Pancreas (tissue), 10 donors: ENCODE results near the gene TXN2. TPM values are rescaled to one million over a fixed set of nuclear protein-coding genes. Genes with fewer than 3 reads are reported as not detected.
"Not testable (repeated sequence)": the region's sequence is repeated elsewhere in the genome, so short reads cannot be mapped to it uniquely, and the experiment has no call there.

Source experiments
- ATAC-seq, 4 donors: fragments of 200-7000 bp; cut with Tn5 transposase; one replicate each; pipeline versions ENCODE4 v1.8.0 to v1.9.1; 2020; ENCODE audit warnings: mild to moderate bottlenecking in 4 of 4, moderate library complexity in 4 of 4
- DNase-seq, 6 donors: peaks; one replicate each; pipeline ENCODE4 v3.0.0-alpha.2; 2020
- FAIRE-seq: peaks from 2 replicates; lab custom pipeline; 2012; peaks lifted over from hg19 to GRCh38; lab: Jason Lieb, UNC
- H3K27ac ChIP-seq, 4 donors: fragments of 200-600 bp; sonication (generic); 1 replicate in 3 of 4; 2 replicates in 1 of 4; pipeline versions ENCODE4 v1.5.0 to v1.8.0; 2020
- H3K27me3 ChIP-seq, 4 donors: fragments of 200-600 bp; one replicate each; pipeline ENCODE4 v1.8.0; 2021
- H3K36me3 ChIP-seq, 3 donors: fragments of 200-600 bp; sonication (generic) in 1 of 3; one replicate each; pipeline versions ENCODE4 v1.5.0 to v1.8.0; 2020 to 2021
- H3K4me1 ChIP-seq, 3 donors: fragments of 200-600 bp; one replicate each; pipeline ENCODE4 v1.8.0; 2021
- H3K4me3 ChIP-seq, 4 donors: fragments of 200-600 bp; sonication (generic) in 2 of 4; one replicate each; pipeline versions ENCODE4 v1.5.0 to v1.8.0; 2020 to 2021
- H3K9me3 ChIP-seq, 4 donors: fragments of 200-600 bp; one replicate each; pipeline ENCODE4 v1.8.0; 2021
- WGBS, 2 donors: extraction: QIAGEN DNeasy Blood & Tissue Kit; methylation state at CpG; one replicate each; pipeline ENCODE4 v1.1.7; 2013; 5-methylcytosine and 5-hydroxymethylcytosine counted together
- intact Hi-C, 3 donors: fragments of 100-400 bp; cut with DNase I; formaldehyde crosslinking; loops; one replicate each; pipeline versions ENCODE4 v1.11.1 to v1.14.2; 2022
- polyA plus RNA-seq, 2 donors: library from polyadenylated mRNA; stranded (reverse); fragments of 200-250 nt; gene quantifications; one replicate each; pipeline ENCODE4 v1.2.3, GENCODE V29; 2013
- total RNA-seq, 6 donors: library from RNA; stranded (reverse); fragmentation: NEBNext Ultra II Directional in 4 of 6; extraction: Animal tissue kit (Norgen Biotek cat#: 25700) in 4 of 6; gene quantifications; one replicate each; pipeline versions ENCODE4 v1.2.1 to v1.2.4, GENCODE V29; 2021 to 2023
- TF ChIP-seq, protein P1 (sequence below), 4 donors: fragments of 200-600 bp; sonication (generic) in 3 of 4; IDR thresholded peaks; one replicate each; pipeline versions ENCODE4 v1.5.0 to v1.8.0; 2021; ENCODE audit warnings: antibody characterized with exemption in 4 of 4
- donor health status: healthy with polysubstance abuse.
- donor health status: DM: no; HTN: no; CAD: no; lungs with moderate emphysema.
- donor health status: DM: no; HTN: no; CAD: no.
- donor health status: control.
- donor health status: control.
- donor health status: Bipolar disorder and iron deficiency.
- donor health status: DM: yes; HTN: yes; CAD: no.
- donor health status: DM: no; HTN: no; CAD: no.
- donor health status: DM: no; HTN: no; CAD: no.
- donor health status: DM: yes; HTN: yes; CAD: no.

Gene TXN2
- total and polyA plus RNA-seq, 8 donors = 20.4 to 49.5 (median 32.2) TPM

DNA sequence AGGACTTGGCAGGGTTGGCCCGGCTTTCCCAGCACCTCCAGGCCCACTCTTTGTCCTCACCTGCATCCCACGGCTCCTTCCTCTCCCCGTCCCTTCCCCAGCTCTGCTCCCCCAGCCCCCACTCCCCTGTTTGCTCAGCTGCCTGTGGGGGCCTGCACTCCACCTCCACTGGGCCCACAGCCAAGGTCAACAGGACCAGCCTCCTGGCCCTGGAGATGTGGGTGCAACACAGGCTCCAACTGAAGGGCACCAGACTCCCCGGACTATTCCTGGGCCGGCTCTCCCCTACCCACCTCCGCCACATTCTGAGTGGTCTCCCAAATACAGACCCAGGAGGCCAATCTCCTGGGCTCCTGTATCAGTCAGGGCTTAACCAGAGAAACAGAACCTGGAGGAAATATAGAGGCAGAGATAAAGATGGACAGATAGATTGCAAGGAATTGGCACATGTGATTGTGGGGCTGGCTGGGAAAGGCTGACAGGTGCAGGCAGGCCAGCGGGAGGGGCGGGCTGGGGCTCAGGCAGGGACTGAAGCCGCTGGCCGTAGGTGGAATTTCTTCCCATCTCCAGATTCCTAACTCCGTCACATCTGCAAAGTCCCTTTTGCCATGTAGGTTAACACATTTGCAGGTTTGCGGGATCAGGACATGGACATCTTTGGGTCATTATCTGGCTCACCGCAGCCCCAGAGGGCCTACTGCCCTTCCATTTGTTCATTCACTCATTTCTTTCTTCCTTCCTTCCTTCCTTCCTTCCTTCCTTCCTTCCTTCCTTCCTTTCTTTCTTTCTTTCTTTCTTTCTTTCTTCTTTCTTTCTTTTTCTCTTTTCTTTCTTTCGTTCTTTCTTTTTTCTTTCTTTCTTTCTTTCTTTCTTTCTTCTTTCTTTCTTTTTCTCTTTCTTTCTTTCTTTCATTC, 47.9 kb downstream of the TXN2 start:
- FAIRE-seq (no peak), DNase-seq (peak; percentile 88 to 96 (median 92)), ATAC-seq (peak; percentile 57 to 83 (median 77))
- H3K4me1 ChIP-seq = peaks cover 36 to 49% (median 45%) of the 10 kb centered on the region in 3 donors
- TF ChIP-seq, protein P1, sequence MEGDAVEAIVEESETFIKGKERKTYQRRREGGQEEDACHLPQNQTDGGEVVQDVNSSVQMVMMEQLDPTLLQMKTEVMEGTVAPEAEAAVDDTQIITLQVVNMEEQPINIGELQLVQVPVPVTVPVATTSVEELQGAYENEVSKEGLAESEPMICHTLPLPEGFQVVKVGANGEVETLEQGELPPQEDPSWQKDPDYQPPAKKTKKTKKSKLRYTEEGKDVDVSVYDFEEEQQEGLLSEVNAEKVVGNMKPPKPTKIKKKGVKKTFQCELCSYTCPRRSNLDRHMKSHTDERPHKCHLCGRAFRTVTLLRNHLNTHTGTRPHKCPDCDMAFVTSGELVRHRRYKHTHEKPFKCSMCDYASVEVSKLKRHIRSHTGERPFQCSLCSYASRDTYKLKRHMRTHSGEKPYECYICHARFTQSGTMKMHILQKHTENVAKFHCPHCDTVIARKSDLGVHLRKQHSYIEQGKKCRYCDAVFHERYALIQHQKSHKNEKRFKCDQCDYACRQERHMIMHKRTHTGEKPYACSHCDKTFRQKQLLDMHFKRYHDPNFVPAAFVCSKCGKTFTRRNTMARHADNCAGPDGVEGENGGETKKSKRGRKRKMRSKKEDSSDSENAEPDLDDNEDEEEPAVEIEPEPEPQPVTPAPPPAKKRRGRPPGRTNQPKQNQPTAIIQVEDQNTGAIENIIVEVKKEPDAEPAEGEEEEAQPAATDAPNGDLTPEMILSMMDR (IDR thresholded peaks at IDR 0.05) = no peak
- 13 to 15% methylated on average over 14 of the region's 14 CpGs for WGBS, 2 donors
- H3K27ac ChIP-seq = peak overlapping the region; percentile 25 to 88 (median 70)
- H3K4me3 ChIP-seq = peak overlapping the region in 1 of 4 donors; percentile 10
- H3K27me3 ChIP-seq = no peaks in the 10 kb centered on the region
- no peaks in the 10 kb centered on the region for H3K9me3 ChIP-seq
- no peaks in the 10 kb centered on the region for H3K36me3 ChIP-seq
- intact Hi-C loops = no loop called here

DNA sequence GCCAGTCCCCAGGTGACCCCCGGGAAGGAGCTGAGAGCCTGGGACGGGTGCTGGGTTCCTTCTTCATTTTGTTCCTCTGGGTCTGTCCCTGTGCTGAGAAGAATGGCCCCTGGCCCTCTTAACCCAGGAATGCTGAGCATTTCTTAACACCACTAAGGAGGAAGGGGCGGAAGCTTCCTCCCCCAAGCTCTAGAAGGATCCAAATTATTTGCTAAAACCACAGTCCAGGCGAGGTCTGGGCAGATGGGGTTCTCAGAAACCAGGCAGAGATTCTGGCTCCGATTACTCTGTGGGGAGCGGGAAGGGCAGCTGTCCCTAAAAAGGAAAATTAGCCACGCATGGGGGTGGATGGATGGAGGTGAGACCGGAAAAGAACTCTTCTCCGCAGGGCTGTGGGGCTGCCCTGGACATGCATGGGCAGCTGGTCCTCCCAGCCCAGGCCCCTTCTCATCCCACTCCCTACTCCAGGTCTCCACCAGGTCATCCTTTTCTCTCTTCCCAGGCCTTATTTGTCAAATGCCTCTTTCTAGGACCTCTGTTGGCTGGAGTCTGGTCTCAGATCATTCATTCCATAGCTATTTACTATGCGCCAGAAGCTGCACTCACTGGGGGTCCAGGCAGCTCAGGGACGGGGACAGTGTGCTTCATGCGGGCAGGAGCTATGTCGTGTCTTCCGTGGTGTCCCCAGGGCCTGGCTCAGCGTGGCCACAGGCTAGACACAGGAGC, 48.7 kb downstream of the TXN2 start:
- peak in 1 of 4 donors; percentile 0 for ATAC-seq
- DNase-seq = peak in 1 of 6 donors; percentile 33
- no peak for FAIRE-seq
- Histone ChIP-seq H3K36me3 (no peaks in the 10 kb centered on the region), H3K9me3 (no peaks in the 10 kb centered on the region), H3K27ac (peak overlapping the region; percentile 25 to 88 (median 70)), H3K27me3 (no peaks in the 10 kb centered on the region), H3K4me3 (no peak overlapping the region), H3K4me1 (peaks cover 36 to 49% (median 45%) of the 10 kb centered on the region in 3 donors)
- TF ChIP-seq, protein P1 (IDR thresholded peaks at IDR 0.05) = no peak
- intact Hi-C loops = no loop called here
- 35 to 46% methylated on average over 15 of the region's 15 CpGs for WGBS, 2 donors

DNA sequence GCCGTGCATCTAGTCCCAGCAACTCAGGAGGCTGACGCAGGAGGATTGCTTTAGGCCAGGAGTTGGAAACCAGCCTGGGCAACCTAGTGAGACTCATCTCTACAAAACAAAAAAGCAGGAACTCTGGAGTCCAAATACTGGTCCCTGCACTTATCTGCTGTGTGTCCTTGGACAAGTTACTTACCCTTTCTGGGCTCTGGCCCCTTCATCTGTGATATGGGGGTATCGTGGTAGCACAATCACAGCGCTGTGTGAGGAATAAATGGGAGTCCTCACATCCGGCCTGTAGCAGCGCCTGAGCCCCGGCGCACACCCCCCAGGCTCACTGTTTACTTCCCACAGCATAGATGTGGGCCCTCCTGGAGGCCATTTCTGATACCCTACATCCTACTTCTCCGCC, 49.5 kb downstream of the TXN2 start:
- no peak for ATAC-seq
- no peak for FAIRE-seq
- no peaks in the 10 kb centered on the region for H3K9me3 ChIP-seq

DNA sequence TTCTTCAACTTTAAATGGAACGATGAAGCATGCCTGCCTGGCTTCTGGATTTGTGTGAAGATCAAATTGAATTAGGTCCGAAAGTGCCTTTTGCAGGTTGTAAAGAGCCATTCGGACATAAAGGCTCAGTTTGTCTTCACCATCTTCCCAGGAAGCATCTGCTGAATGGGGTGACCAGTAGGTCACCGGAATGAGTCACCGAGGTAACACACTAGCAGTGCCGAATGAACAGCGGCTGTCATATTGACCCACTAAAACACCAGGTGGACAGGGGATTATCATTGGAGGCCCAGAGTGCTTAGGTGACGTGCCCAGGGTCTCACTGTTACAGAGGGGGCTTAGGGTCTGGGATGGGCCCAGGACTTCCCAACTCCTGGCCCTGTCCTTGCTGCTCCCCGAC, 50.6 kb downstream of the TXN2 start:
- H3K4me1 ChIP-seq = peaks cover 32 to 39% (median 37%) of the 10 kb centered on the region in 3 donors
- H3K9me3 ChIP-seq = no peaks in the 10 kb centered on the region
- FAIRE-seq (no peak), ATAC-seq (no peak), DNase-seq (peak in 1 of 6 donors; percentile 12)
- intact Hi-C loops = no loop called here
- H3K36me3 ChIP-seq = no peaks in the 10 kb centered on the region
- 80 to 83% methylated on average over 9 of the region's 9 CpGs for WGBS, 2 donors
- no peak overlapping the region for H3K4me3 ChIP-seq
- TF ChIP-seq, protein P1 (IDR thresholded peaks at IDR 0.05) = no peak
- no peak overlapping the region for H3K27ac ChIP-seq
- no peaks in the 10 kb centered on the region for H3K27me3 ChIP-seq

More for the DNA sequence above, 49.5 kb downstream of the TXN2 start:
- Histone ChIP-seq H3K36me3 (no peaks in the 10 kb centered on the region), H3K4me3 (no peak overlapping the region), H3K27me3 (no peaks in the 10 kb centered on the region), H3K27ac (peak overlapping the region in 3 of 4 donors; percentile 57 to 88 (median 83)), H3K4me1 (peaks cover 36 to 48% (median 45%) of the 10 kb centered on the region in 3 donors)
- WGBS, 2 donors = 78 to 80% methylated on average over 9 of the region's 9 CpGs
- intact Hi-C loops = no loop called here
- TF ChIP-seq, protein P1 (IDR thresholded peaks at IDR 0.05) = no peak
- peak in 1 of 6 donors; percentile 12 for DNase-seq

DNA sequence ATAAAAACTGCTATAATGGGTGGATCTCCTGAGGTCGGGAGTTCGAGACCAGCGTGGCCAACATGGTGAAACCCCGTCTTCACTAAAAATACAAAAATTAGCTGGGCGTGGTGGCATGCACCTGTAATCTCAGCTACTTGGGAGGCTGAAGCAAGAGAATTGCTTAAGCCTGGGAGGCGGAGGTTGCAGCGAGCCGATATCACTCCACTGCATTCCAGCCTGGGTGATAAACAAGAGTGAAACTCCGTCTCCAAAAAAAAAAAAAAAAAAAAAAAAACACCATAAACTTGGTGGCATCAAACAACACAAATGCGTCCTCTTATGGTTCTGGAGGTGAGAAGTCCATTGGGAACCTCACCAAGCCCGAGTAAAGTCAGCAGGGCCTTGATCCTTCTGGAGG, 53.5 kb downstream of the TXN2 start:
- ATAC-seq, H3K4me3 ChIP-seq, intact Hi-C loops, DNase-seq, H3K36me3 ChIP-seq, H3K27ac ChIP-seq, FAIRE-seq, H3K9me3 ChIP-seq, H3K27me3 ChIP-seq: not testable (repeated sequence)
- peaks cover 9 to 13% (median 9%) of the 10 kb centered on the region in 3 donors for H3K4me1 ChIP-seq
- 89 to 90% methylated on average over 11 of the region's 11 CpGs for WGBS, 2 donors
